OCI-LY7 (cell line): ENCODE measurements around the gene TMEM219.

Experiments used
- CTCF ChIP-seq: fragments of 200-600 bp; sonication (generic); conservative IDR thresholded peaks from 2 replicates; pipeline ENCODE4 v1.5.1; 2014; ENCODE audit warnings: mild to moderate bottlenecking, antibody characterized with exemption, low read length, moderate library complexity, mixed read lengths
- EZH2phosphoT487 ChIP-seq: fragments of 200-600 bp; sonication (generic); IDR thresholded peaks from 2 replicates; pipeline ENCODE4 v1.6.1; 2018; ENCODE audit warnings: low read depth, borderline replicate concordance, mild to moderate bottlenecking, mixed run types, antibody characterized with exemption, low read length, moderate library complexity, mixed read lengths

GRCh38 chr16:29983420-29984136 lies 21.7 kb downstream of the TMEM219 start:
- TF ChIP-seq CTCF (no peak), EZH2phosphoT487 (no peak)
